SU-DHL-6 (cell line): ENCODE results near the gene KCTD8.

ENCODE experiments used
- CTCF ChIP-seq: fragments of 200-600 bp; sonication (generic); IDR thresholded peaks from one replicate; pipeline ENCODE4 v1.5.1; 2017; ENCODE audit warnings: antibody characterized with exemption, mild to moderate bottlenecking, low read length, moderate library complexity; ENCODE audit not compliant: insufficient read depth, poor library complexity, severe bottlenecking
- EZH2phosphoT487 ChIP-seq: fragments of 200-600 bp; sonication (generic), shearing (Covaris generic); conservative IDR thresholded peaks from 2 replicates; pipeline ENCODE4 v1.6.1; 2018; ENCODE audit warnings: mild to moderate bottlenecking, antibody characterized with exemption, low read length, moderate library complexity, mixed read lengths

DNA sequence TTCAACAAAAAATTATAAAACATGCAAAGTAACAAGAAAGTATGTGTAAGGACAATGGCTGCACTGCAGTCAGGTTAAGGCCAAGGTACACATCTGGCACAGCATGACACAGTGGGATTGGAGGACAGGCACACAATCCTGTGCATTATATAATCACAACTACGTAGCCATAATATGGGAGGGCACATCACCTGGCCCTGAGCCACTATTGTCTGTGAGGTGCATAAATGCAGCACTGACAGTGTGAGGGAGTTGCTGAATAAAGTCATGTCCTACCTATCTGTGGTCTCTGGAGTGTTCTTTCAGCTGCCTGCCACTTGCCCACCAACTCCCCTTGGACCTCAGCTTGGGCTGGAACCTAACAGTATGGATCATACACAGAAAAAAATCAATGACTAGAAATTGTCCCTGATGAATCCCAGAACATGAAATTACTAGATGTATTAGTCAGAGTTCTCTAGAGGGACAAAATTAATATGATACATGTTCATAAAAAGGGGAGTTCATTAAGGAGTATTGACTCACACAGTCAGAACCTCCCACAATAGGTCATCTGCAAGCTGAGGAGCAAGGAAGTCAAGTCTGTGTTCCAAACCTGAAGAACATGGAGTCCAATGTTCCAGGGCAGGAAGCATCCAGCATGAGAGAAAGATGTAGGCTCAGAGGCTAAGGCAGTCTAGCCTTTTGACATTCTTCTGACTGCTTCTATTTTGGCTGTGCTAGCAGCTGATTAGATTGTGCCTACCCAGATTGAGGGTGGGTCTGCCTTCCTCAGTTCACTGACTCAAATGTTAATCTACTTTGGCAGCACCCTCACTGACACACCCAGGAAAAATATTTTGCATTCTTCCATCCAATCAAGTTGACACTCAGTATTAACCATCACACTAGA, 46.4 kb upstream of the KCTD8 start:
- no peak for TF ChIP-seq CTCF
- no peak for TF ChIP-seq EZH2phosphoT487
